Activated CD8-positive, alpha-beta T cell treated with anti-CD3 and anti-CD28 coated beads for 36 hours (primary cell): ENCODE data around the gene HS3ST2. TPM values are rescaled to one million over a fixed set of nuclear protein-coding genes. Genes with fewer than 3 reads are reported as not detected.

Source experiments
- ATAC-seq: fragments of 200-7000 bp; cut with Tn5 transposase; one replicate; pipeline ENCODE4 v1.10.0; 2021; ENCODE audit warnings: mild to moderate bottlenecking, moderate library complexity
- CTCF ChIA-PET: fragments of 350-600 bp; sonication (Branson Sonifier 250); formaldehyde crosslinking; loops from one replicate; lab custom pipeline; 2021; ENCODE audit warnings: antibody characterized with exemption; lab: Charles Lee
- POLR2A ChIA-PET: fragments of 350-600 bp; sonication (Branson Sonifier 250); formaldehyde crosslinking; loops from one replicate; lab custom pipeline; 2021; ENCODE audit warnings: antibody characterized with exemption; lab: Charles Lee
- DNase-seq: peaks from one replicate; pipeline ENCODE4 v3.0.0-alpha.2; 2020
- H3K27ac Mint-ChIP-seq: one replicate; pipeline ENCODE4 v1.8.0; 2021; ENCODE audit warnings: mild to moderate bottlenecking, mixed read lengths
- H3K27me3 Mint-ChIP-seq: one replicate; pipeline ENCODE4 v1.8.0; 2021; ENCODE audit warnings: mixed read lengths
- H3K36me3 Mint-ChIP-seq: one replicate; pipeline ENCODE4 v1.8.0; 2021; ENCODE audit warnings: low read depth, mixed read lengths
- H3K4me1 Mint-ChIP-seq: one replicate; pipeline ENCODE4 v1.8.0; 2021; ENCODE audit warnings: low read depth, mixed read lengths
- H3K4me3 Mint-ChIP-seq: one replicate; pipeline ENCODE4 v1.8.0; 2021; ENCODE audit warnings: mild to moderate bottlenecking, moderate library complexity, mixed read lengths
- H3K9me3 Mint-ChIP-seq: one replicate; pipeline ENCODE4 v1.8.0; 2021; ENCODE audit warnings: mixed read lengths
- intact Hi-C: fragments of 100-400 bp; cut with micrococcal nuclease; formaldehyde crosslinking; loops from one replicate; pipeline ENCODE4 v1.10.0; 2022
- total RNA-seq, 2 experiments: library from RNA; stranded (reverse); gene quantifications; one replicate each; pipeline ENCODE4 v1.2.3, GENCODE V29; 2021
- TF ChIP-seq, protein P1 (sequence below): fragments of 200-600 bp; IDR thresholded peaks from one replicate; pipeline ENCODE4 v1.8.0; 2022; ENCODE audit warnings: antibody characterized with exemption, mild to moderate bottlenecking

The HS3ST2 gene
- total RNA-seq, 2 experiments from 2014 or later, result not detected

DNA sequence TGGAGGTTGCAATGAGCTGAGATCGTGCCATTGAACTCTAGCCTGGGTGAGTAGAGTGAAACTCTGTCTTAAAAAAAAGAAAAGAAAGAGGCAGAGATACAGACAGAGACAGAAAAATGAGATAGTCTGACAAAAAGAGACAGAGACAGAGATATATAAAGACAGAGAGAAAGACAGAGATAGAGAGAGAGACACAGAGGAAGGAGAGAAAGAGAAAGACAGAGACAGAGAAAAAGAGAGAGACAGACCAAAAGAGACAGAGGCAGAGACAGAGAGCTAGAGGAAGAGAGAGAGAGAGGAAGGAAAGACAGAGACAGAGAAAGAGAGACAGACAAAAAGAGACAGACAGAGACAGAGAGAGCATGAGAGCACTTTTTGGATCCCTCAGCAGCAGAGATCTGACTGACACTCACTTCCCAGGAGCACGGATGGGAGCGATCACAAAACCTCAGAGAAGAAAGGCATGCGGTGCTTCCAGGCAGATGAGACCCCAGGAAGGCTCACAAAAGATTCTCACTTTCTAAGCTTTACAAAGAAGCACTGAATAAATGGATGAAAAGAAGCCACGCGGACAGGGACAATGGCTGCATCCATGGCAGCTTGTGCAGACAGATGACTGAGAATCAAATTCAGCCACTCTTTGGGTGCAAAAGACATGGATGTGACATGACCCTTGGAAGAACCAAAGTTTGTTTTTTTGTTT lies 38.6 kb upstream of the HS3ST2 start:
- Mint-ChIP-seq H3K27ac (no peak overlapping the region), H3K27me3 (peaks cover 24% of the 10 kb centered on the region), H3K4me3 (no peak overlapping the region), H3K4me1 (no peaks in the 10 kb centered on the region), H3K9me3 (no peaks in the 10 kb centered on the region), H3K36me3 (no peaks in the 10 kb centered on the region)
- intact Hi-C loops, result no loop called here
- TF ChIP-seq, protein P1, sequence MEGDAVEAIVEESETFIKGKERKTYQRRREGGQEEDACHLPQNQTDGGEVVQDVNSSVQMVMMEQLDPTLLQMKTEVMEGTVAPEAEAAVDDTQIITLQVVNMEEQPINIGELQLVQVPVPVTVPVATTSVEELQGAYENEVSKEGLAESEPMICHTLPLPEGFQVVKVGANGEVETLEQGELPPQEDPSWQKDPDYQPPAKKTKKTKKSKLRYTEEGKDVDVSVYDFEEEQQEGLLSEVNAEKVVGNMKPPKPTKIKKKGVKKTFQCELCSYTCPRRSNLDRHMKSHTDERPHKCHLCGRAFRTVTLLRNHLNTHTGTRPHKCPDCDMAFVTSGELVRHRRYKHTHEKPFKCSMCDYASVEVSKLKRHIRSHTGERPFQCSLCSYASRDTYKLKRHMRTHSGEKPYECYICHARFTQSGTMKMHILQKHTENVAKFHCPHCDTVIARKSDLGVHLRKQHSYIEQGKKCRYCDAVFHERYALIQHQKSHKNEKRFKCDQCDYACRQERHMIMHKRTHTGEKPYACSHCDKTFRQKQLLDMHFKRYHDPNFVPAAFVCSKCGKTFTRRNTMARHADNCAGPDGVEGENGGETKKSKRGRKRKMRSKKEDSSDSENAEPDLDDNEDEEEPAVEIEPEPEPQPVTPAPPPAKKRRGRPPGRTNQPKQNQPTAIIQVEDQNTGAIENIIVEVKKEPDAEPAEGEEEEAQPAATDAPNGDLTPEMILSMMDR, result no peak
- ChIA-PET POLR2A (no interaction called here), CTCF (no interaction called here)
- DNase-seq, result no peak
- ATAC-seq, result no peak

DNA sequence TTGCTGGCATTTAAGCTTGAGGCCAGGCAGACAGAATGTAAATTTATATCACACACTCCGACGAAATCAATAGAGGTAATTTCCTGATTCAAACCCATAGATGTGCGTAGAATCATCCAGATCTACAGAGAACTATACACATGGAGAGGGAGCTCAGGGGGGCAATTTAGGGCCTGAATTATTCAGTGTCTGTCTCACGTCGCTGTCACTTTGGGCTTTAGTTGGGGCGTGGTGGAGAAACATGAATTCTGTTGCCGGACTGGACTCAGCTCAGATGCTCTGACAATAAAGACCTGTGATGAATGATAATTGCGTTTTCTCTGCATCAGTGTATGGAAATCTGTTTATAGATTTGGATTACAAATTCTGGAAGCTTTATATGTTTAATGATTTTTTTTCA lies 32.5 kb upstream of the HS3ST2 start:
- Mint-ChIP-seq H3K9me3 (no peaks in the 10 kb centered on the region), H3K36me3 (no peaks in the 10 kb centered on the region), H3K27ac (no peak overlapping the region), H3K27me3 (peaks cover 10% of the 10 kb centered on the region), H3K4me1 (no peaks in the 10 kb centered on the region), H3K4me3 (no peak overlapping the region)
- CTCF ChIA-PET, result no interaction called here
- intact Hi-C loops, result no loop called here
- POLR2A ChIA-PET, result no interaction called here
- no peak for DNase-seq
- TF ChIP-seq, protein P1, result no peak
- ATAC-seq, result no peak

DNA sequence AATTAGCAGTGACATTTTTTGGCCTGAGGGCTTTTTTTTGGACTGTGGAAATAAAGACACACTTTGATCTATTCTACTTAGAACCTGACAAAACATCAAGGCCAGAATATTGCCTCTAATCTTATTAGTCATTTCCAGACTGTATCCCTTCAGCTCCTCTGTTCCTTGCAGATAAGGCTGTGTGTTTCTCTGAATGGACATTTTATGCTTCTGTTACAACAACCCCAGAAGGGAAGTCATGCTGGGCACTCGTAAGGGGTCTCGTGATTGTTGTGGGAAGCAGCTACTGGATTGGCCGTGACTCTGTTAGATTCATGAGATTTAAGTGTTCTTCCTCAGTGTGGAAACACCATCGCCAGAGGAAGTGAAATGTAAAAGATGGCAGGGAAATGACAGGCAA lies 31.6 kb upstream of the HS3ST2 start:
- DNase-seq (no peak), ATAC-seq (no peak)
- Mint-ChIP-seq H3K27me3 (peaks cover 5% of the 10 kb centered on the region), H3K36me3 (no peaks in the 10 kb centered on the region), H3K4me3 (no peak overlapping the region), H3K9me3 (no peaks in the 10 kb centered on the region), H3K27ac (no peak overlapping the region), H3K4me1 (no peaks in the 10 kb centered on the region)
- intact Hi-C loops, result no loop called here
- POLR2A ChIA-PET, result no interaction called here
- CTCF ChIA-PET, result no interaction called here
- TF ChIP-seq, protein P1, result no peak

DNA sequence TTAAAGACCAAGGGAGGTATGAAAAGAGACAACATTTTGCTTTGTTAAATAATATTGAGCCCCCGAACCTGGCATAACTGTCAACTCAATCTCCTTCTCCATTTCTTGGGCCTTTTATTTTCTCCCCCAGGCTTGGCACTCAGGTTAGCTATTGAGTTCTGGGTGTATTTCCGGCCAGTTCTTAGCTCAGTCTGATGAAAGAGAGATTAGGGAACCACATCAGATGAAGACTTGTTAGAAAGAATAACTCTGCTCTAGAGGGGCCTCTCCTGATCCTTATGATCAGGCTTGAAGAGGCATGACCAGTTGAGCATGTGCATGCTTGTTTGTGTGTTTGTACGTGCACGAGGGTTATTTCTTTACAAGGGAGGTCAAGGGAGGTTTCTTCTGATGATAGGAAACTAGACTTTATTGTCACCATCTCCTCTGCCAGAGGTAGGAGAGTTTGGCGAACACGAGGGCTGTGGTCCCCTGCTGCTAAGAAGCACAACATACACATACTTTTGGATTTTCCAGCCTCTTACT lies 29.2 kb upstream of the HS3ST2 start:
- POLR2A ChIA-PET, result no interaction called here
- no peaks in the 10 kb centered on the region for H3K9me3 Mint-ChIP-seq
- intact Hi-C loops, result no loop called here
- no peak for DNase-seq
- H3K27ac Mint-ChIP-seq, result no peak overlapping the region
- TF ChIP-seq, protein P1, result no peak
- peaks cover 5% of the 10 kb centered on the region for H3K27me3 Mint-ChIP-seq
- ATAC-seq, result no peak
- no peak overlapping the region for H3K4me3 Mint-ChIP-seq
- CTCF ChIA-PET, result no interaction called here
- no peaks in the 10 kb centered on the region for H3K36me3 Mint-ChIP-seq
- peaks cover 5% of the 10 kb centered on the region for H3K4me1 Mint-ChIP-seq

DNA sequence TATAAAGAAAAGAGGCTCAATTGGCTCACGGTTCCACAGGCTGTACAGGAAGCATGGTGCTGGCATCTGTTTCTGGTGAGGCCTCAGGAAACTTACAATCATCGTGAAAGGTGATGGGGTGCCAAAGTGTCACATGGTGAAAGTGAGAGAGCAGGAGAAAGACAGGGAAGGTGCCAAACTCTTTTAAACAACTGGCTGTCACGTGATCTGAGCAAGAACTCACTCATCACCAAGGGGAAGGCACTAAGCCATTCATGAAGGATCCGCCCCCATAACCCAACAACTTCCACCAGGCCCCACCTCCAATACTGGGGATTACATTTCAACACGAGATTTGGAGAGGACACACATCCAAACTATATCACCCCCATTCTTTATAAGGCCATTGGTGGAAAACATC lies 28.4 kb upstream of the HS3ST2 start:
- ChIA-PET POLR2A (no interaction called here), CTCF (no interaction called here)
- peaks cover 5% of the 10 kb centered on the region for H3K27me3 Mint-ChIP-seq
- ATAC-seq (no peak), DNase-seq (no peak)
- intact Hi-C loops, result no loop called here
- peaks cover 5% of the 10 kb centered on the region for H3K4me1 Mint-ChIP-seq
- H3K36me3 Mint-ChIP-seq, result no peaks in the 10 kb centered on the region
- no peak overlapping the region for H3K27ac Mint-ChIP-seq
- H3K4me3 Mint-ChIP-seq, result no peak overlapping the region
- no peaks in the 10 kb centered on the region for H3K9me3 Mint-ChIP-seq
- TF ChIP-seq, protein P1, result no peak
